Endothelial cell of umbilical vein (primary cell): ENCODE data around the gene DGKB. TPM values are rescaled to one million over a fixed set of nuclear protein-coding genes. Genes with fewer than 3 reads are reported as not detected.

Experiments
- BruUV-seq: library from RNA; stranded (reverse); fragments of 400-500 nt; replicated peaks from 2 replicates; lab custom pipeline; 2021; lab: Mats Ljungman, UMichigan
- CTCF ChIA-PET: fragments of 300-600, 350-600 bp; sonication (Branson Sonifier 250); formaldehyde crosslinking; loops from one replicate; lab custom pipeline; 2021; ENCODE audit warnings: antibody characterized with exemption, inconsistent platforms; lab: Charles Lee
- POLR2A ChIA-PET: fragments of 300-600, 350-600 bp; sonication (Branson Sonifier 250); formaldehyde crosslinking; loops from one replicate; lab custom pipeline; 2021; ENCODE audit warnings: antibody characterized with exemption, inconsistent platforms; lab: Charles Lee
- DNase-seq: peaks from one replicate; pipeline ENCODE4 v3.0.0-alpha.2; 2011; ENCODE audit warnings: low read depth, low spot score
- FAIRE-seq: peaks from 2 replicates; lab custom pipeline; 2011; peaks lifted over from hg19 to GRCh38; lab: Jason Lieb, UNC
- H2AFZ ChIP-seq: 2 replicates; pipeline ENCODE4 v1.6.0; 2012; ENCODE audit warnings: low read depth, low read length, control low read depth, inconsistent platforms
- H3K27ac ChIP-seq: 2 replicates; pipeline ENCODE4 v1.5.1; 2011; ENCODE audit warnings: low read depth, mild to moderate bottlenecking, control low read depth, low read length, moderate library complexity; ENCODE audit not compliant: insufficient read depth
- H3K27me3 ChIP-seq, 2 experiments: 2 replicates each; pipeline versions ENCODE4 v1.6.0 to v1.6.1; 2011; ENCODE audit warnings: low read length in 2 of 2, mixed read lengths in 1 of 2; ENCODE audit not compliant: control insufficient read depth in 2 of 2, insufficient read depth in 2 of 2
- H3K36me3 ChIP-seq, 2 experiments: 2 replicates in 1 of 2; 3 replicates in 1 of 2; pipeline ENCODE4 v1.5.1; 2011; ENCODE audit warnings: low read length in 2 of 2, mild to moderate bottlenecking in 1 of 2, moderate library complexity in 1 of 2; ENCODE audit not compliant: control insufficient read depth in 2 of 2, insufficient read depth in 2 of 2; ENCODE audit errors: extremely low read depth in 1 of 2
- H3K4me1 ChIP-seq: 3 replicates; pipeline ENCODE4 v1.5.1; 2011; ENCODE audit warnings: mild to moderate bottlenecking, low read length; ENCODE audit not compliant: control insufficient read depth, insufficient read depth; ENCODE audit errors: extremely low read depth
- H3K4me2 ChIP-seq: 2 replicates; pipeline ENCODE4 v1.6.1; 2011; ENCODE audit warnings: low read length, control low read depth, mixed read lengths; ENCODE audit not compliant: insufficient read depth
- H3K4me3 ChIP-seq, 3 experiments: fragments of 200-600 bp in 1 of 3; sonication (generic), shearing (Covaris generic) in 1 of 3; replicated peaks in 1 of 3; 2 replicates each; pipeline ENCODE4 v1.5.1; 2011 to 2016; ENCODE audit warnings: control low read depth in 3 of 3, low read length in 3 of 3, mild to moderate bottlenecking in 2 of 3, inconsistent platforms in 1 of 3, low read depth in 1 of 3, moderate library complexity in 1 of 3; ENCODE audit not compliant: insufficient read depth in 1 of 3
- H3K79me2 ChIP-seq: 2 replicates; pipeline ENCODE4 v1.6.0; 2012; ENCODE audit warnings: low read length, inconsistent platforms; ENCODE audit not compliant: control insufficient read depth, insufficient read depth
- H3K9ac ChIP-seq: replicated peaks from 2 replicates; pipeline ENCODE3; 2011; ENCODE audit warnings: low read length, control low read depth; ENCODE audit not compliant: insufficient read depth; ENCODE audit errors: extremely low read depth
- H3K9me1 ChIP-seq: replicated peaks from 3 replicates; pipeline ENCODE4 v1.6.0; 2011; ENCODE audit warnings: mild to moderate bottlenecking, low read length; ENCODE audit not compliant: control insufficient read depth, insufficient read depth; ENCODE audit errors: extremely low read depth
- H3K9me3 ChIP-seq: replicated peaks from 2 replicates; pipeline ENCODE4 v1.5.1; 2012; ENCODE audit warnings: low read length, inconsistent platforms; ENCODE audit not compliant: control insufficient read depth, insufficient read depth
- H4K20me1 ChIP-seq: replicated peaks from 2 replicates; pipeline ENCODE3; 2011; ENCODE audit warnings: mild to moderate bottlenecking, low read length; ENCODE audit not compliant: control insufficient read depth, insufficient read depth; ENCODE audit errors: extremely low read depth
- CTCF ChIP-seq, 2 donors: IDR thresholded peaks; 1 replicate in 1 of 2; 2 replicates in 1 of 2; pipeline ENCODE4 v1.5.1; 2011; ENCODE audit warnings: low read length in 2 of 2, mild to moderate bottlenecking in 2 of 2, moderate library complexity in 2 of 2, control low read depth in 1 of 2, inconsistent platforms in 1 of 2, low read depth in 1 of 2; ENCODE audit not compliant: insufficient read depth in 1 of 2; ENCODE audit errors: extremely low read depth in 1 of 2
- EZH2 ChIP-seq: IDR thresholded peaks from 2 replicates; pipeline ENCODE4 v1.6.1; 2012; ENCODE audit warnings: borderline replicate concordance, low read depth, mild to moderate bottlenecking, moderate library complexity, low read length, inconsistent platforms; ENCODE audit not compliant: severe bottlenecking
- FOS ChIP-seq: IDR thresholded peaks from 2 replicates; pipeline ENCODE4 v1.6.1; 2011; ENCODE audit warnings: mild to moderate bottlenecking, low read length, moderate library complexity, borderline replicate concordance; ENCODE audit not compliant: insufficient read depth
- GATA2 ChIP-seq: IDR thresholded peaks from 2 replicates; pipeline ENCODE4 v1.7.0; 2011; ENCODE audit warnings: low read depth, mild to moderate bottlenecking, moderate library complexity, mixed read lengths, low read length; ENCODE audit not compliant: insufficient read length, insufficient read depth
- JUN ChIP-seq: IDR thresholded peaks from 2 replicates; pipeline ENCODE4 v1.6.1; 2011; ENCODE audit warnings: borderline replicate concordance, low read depth; ENCODE audit not compliant: insufficient read length, insufficient read depth
- MAX ChIP-seq: IDR thresholded peaks from 2 replicates; pipeline ENCODE4 v1.6.1; 2011; ENCODE audit not compliant: insufficient read depth, insufficient read length
- MYC ChIP-seq: IDR thresholded peaks from one replicate; pipeline ENCODE4 v1.6.1; 2011; ENCODE audit warnings: mild to moderate bottlenecking, low read depth, low read length
- POLR2A ChIP-seq: IDR thresholded peaks from 2 replicates; pipeline ENCODE4 v1.6.1; 2012; ENCODE audit warnings: low read depth, mild to moderate bottlenecking, control low read depth, low read length
- POLR2AphosphoS5 ChIP-seq: IDR thresholded peaks from 2 replicates; pipeline ENCODE4 v1.6.1; 2012; ENCODE audit warnings: low read depth, mild to moderate bottlenecking, control low read depth, low read length, moderate library complexity; ENCODE audit not compliant: insufficient read depth
- dilution Hi-C: fragments of 300-500 bp; cut with MboI; formaldehyde crosslinking; loops from one replicate; pipeline ENCODE4 v1.15.0; 2019; ENCODE audit warnings: low sequenced_read_pairs; ENCODE audit not compliant: extremely low pct_ligation_motif_present
- intact Hi-C: fragments of 100-400 bp; cut with micrococcal nuclease; formaldehyde crosslinking; loops from one replicate; pipeline ENCODE4 v1.10.0; 2022
- polyA plus RNA-seq, 4 experiments: library from polyadenylated mRNA; depleted of rRNA in 3 of 4; stranded (reverse) in 3 of 4; unstranded in 1 of 4; fragments of >200 nt; gene quantifications; 2 replicates each; pipeline versions ENCODE4 v1.2.1 to v1.2.3, GENCODE V29; 2011 to 2012; ENCODE audit warnings: missing spikeins in 1 of 4
- total RNA-seq: library from RNA; stranded (reverse); gene quantifications from 2 replicates; pipeline ENCODE4 v1.2.3, GENCODE V29; 2021

DGKB gene
- total and polyA plus RNA-seq, 2 donors (not counting 3 experiments of a cell fraction or from before 2014, with no cell fraction given), result not detected

GRCh38 chr7:14765731-14766130, 136.8 kb downstream of the DGKB start:
- CTCF ChIA-PET, result no interaction called here
- peaks cover 2% of the 10 kb centered on the region for H3K4me1 ChIP-seq
- DNase-seq, result no peak
- no peaks in the 10 kb centered on the region for H3K36me3 ChIP-seq
- no peaks in the 10 kb centered on the region for H3K9me3 ChIP-seq
- intact Hi-C loops, result no loop called here
- H3K4me2 ChIP-seq, result no peak overlapping the region
- no TSS peak for BruUV-seq
- no peak overlapping the region for H3K4me3 ChIP-seq
- no peaks in the 10 kb centered on the region for H4K20me1 ChIP-seq
- no peaks in the 10 kb centered on the region for H3K79me2 ChIP-seq
- no peaks in the 10 kb centered on the region for H3K27me3 ChIP-seq
- H3K27ac ChIP-seq, result no peak overlapping the region
- H2AFZ ChIP-seq, result no peak overlapping the region
- POLR2A ChIA-PET, result no interaction called here
- TF ChIP-seq POLR2A (no peak), FOS (no peak), CTCF (IDR thresholded peaks at IDR 0.05; ENCODE audit: extremely low read depth in 1 of 2, insufficient read depth in 1 of 2, low read depth in 1 of 2, low read length in 2 of 2) (no peak), GATA2 (no peak), MAX (no peak), POLR2AphosphoS5 (no peak), MYC (no peak), JUN (no peak), EZH2 (no peak)
- FAIRE-seq, result no peak
- H3K9ac ChIP-seq, result no peak overlapping the region
- dilution Hi-C loops, result no loop called here
- peaks cover 2% of the 10 kb centered on the region for H3K9me1 ChIP-seq
